Measurements from ENCODE around the gene SOBP.

Gene SOBP, protein sequence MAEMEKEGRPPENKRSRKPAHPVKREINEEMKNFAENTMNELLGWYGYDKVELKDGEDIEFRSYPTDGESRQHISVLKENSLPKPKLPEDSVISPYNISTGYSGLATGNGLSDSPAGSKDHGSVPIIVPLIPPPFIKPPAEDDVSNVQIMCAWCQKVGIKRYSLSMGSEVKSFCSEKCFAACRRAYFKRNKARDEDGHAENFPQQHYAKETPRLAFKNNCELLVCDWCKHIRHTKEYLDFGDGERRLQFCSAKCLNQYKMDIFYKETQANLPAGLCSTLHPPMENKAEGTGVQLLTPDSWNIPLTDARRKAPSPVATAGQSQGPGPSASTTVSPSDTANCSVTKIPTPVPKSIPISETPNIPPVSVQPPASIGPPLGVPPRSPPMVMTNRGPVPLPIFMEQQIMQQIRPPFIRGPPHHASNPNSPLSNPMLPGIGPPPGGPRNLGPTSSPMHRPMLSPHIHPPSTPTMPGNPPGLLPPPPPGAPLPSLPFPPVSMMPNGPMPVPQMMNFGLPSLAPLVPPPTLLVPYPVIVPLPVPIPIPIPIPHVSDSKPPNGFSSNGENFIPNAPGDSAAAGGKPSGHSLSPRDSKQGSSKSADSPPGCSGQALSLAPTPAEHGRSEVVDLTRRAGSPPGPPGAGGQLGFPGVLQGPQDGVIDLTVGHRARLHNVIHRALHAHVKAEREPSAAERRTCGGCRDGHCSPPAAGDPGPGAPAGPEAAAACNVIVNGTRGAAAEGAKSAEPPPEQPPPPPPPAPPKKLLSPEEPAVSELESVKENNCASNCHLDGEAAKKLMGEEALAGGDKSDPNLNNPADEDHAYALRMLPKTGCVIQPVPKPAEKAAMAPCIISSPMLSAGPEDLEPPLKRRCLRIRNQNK

GRCh38 chr6:107489636-107490565 is at the start of gene SOBP:
Gene SOBP, plus strand, starts transcription at chr6:107490117. Its CDS starts 500 bp downstream, at chr6:107490617.
- DNase-seq (ENCODE audit: low spot score), result peak; percentile 73

GRCh38 chr6:107440936-107441335 is 49.0 kb upstream of the SOBP start:
- no peak for DNase-seq (ENCODE audit: low spot score)
- TF ChIP-seq, protein P1, sequence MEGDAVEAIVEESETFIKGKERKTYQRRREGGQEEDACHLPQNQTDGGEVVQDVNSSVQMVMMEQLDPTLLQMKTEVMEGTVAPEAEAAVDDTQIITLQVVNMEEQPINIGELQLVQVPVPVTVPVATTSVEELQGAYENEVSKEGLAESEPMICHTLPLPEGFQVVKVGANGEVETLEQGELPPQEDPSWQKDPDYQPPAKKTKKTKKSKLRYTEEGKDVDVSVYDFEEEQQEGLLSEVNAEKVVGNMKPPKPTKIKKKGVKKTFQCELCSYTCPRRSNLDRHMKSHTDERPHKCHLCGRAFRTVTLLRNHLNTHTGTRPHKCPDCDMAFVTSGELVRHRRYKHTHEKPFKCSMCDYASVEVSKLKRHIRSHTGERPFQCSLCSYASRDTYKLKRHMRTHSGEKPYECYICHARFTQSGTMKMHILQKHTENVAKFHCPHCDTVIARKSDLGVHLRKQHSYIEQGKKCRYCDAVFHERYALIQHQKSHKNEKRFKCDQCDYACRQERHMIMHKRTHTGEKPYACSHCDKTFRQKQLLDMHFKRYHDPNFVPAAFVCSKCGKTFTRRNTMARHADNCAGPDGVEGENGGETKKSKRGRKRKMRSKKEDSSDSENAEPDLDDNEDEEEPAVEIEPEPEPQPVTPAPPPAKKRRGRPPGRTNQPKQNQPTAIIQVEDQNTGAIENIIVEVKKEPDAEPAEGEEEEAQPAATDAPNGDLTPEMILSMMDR (IDR thresholded peaks at IDR 0.05; ENCODE audit: extremely low read depth, missing control alignments), result no peak

More at GRCh38 chr6:107489636-107490565, at the start of gene SOBP:
- TF ChIP-seq, protein P1 (IDR thresholded peaks at IDR 0.05; ENCODE audit: extremely low read depth, missing control alignments), result no peak

DNA sequence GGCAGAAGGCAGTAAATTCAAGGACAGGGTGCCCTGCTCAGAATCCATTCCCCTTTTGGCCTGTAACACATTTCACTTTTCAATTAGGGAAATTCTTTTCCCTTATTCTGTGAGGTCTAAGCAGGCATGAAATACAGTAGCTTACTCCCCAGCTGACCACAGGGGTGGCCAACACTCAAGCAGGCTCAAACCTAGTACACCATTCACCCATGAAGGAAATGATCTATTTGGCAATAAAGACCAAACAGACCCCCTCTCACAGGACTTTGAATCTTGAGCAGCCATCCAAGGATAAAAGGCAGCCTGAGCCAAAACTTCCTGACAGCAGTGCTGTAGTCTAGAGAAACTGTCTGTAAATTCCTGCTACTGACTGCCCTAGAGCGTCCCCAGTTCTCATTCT is 48.2 kb upstream of the SOBP start:
- TF ChIP-seq, protein P1 (IDR thresholded peaks at IDR 0.05; ENCODE audit: extremely low read depth, missing control alignments), result no peak

GRCh38 chr6:107442938-107443607 is 46.8 kb upstream of the SOBP start:
- no peak for DNase-seq (ENCODE audit: low spot score)
- TF ChIP-seq, protein P1 (IDR thresholded peaks at IDR 0.05; ENCODE audit: extremely low read depth, missing control alignments), result no peak

More for the DNA sequence above, 48.2 kb upstream of the SOBP start:
- DNase-seq (ENCODE audit: low spot score), result no peak

DNA sequence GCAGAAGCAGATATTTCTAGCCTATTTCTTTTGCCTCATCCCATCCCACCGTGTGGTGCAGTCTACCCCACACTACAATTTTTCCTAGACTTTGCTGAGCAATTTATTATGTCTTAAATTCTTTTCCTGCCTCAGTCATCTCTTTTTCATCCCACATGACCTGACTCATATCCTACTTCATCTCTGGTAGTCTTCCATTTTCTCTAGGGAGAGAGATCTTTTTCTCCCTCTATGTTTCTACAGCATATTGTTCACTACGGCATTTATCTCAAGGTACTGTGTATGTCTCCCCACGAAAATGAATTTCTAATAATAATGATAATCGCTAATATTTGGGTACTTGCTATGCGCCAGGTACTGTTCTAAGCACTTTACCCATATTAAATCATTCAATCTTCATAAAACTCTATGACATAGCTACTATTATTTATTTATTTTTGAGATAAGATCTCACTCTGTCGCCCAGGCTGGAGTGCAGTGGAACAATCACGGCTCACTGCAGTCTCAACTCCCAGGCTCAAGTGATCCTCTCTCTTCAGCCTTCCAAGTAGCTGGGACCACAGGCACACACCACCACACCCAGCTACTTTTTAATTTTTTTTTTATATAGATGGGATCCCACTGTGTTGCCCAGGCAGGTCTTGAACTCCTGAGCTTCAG is 46.2 kb upstream of the SOBP start:
- TF ChIP-seq, protein P1 (IDR thresholded peaks at IDR 0.05; ENCODE audit: extremely low read depth, missing control alignments), result no peak
- no peak for DNase-seq (ENCODE audit: low spot score)

DNA sequence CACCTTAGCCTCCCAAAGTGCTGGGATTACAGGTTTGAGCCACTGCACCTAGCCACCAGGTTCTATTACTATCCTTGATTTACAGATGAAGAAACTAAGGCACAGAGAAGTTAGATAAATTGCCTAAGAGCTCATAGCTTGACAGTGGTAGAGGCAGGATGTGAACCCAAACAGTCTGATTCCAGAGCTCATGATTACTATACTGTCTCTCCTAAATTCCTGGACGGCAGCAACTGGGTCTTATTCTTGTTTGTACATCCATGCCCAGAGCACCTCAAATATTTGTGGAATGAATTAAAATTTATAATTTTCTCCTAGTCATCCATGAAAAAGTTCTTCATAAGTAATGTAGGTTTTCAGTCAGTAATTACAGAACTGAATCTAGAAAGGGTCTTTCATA is 45.6 kb upstream of the SOBP start:
- TF ChIP-seq, protein P1 (IDR thresholded peaks at IDR 0.05; ENCODE audit: extremely low read depth, missing control alignments), result no peak
- no peak for DNase-seq (ENCODE audit: low spot score)

All from GM20000 (cell line).